ENCODE results near the gene GPRC5C.
"Not testable (repeated sequence)": the region's sequence is repeated elsewhere in the genome, so short reads cannot be mapped to it uniquely, and the experiment has no call there.

Gene GPRC5C

GRCh38 chr17:74477411-74477810, 45.5 kb downstream of the GPRC5C start:
- no peak for DNase-seq

GRCh38 chr17:74478420-74479100, 46.7 kb downstream of the GPRC5C start:
- DNase-seq, result no peak

- DNase-seq, result no peak
Observed at GRCh38 chr17:74480290-74480689, 48.4 kb downstream of the GPRC5C start.

DNA sequence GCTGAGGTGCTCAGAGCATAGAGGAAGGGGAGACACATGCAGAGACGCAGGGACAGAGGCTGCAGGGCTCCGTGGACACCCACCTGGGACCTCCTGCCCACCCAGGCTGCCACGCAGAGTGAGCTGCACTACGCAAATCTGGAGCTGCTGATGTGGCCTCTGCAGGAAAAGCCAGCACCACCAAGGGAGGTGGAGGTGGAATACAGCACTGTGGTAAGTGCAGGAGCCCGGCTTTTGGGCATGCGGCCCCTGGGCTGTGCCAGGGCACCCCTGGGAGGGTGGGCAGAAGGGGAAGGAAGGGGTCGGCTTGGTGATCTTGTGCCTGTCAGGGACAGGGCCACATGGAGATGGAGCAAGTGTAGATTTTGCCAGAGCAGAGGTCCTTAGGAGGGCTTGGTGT, 49.7 kb downstream of the GPRC5C start:
- DNase-seq, result no peak

DNA sequence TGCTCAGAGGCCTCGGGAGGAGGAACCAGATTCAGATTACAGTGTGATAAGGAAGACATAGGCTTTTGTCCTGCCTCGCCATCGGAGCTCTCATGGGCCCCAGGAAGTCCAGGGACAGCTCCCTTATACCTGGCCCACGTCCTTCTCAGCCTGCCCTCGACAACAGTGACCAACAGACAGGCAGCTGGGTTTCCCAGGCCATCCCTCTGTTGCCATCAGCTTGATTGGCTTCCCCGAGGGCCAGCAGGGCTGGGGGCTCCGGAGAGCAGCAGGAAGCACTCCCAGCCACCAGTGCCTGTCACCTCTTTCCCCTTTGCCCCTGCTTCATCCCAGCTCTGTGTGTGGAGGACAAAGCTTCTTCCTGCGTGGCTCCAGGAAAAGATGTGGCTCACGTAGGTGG, 52.2 kb downstream of the GPRC5C start:
- DNase-seq, result no peak

GRCh38 chr17:74485022-74485743, 53.3 kb downstream of the GPRC5C start:
- peak; percentile 11 for DNase-seq

GRCh38 chr17:74485841-74486240, 54.0 kb downstream of the GPRC5C start:
- DNase-seq, result no peak

- DNase-seq, result not testable (repeated sequence)
Observed at GRCh38 chr17:74488276-74488675, 56.4 kb downstream of the GPRC5C start.

- no peak for DNase-seq
Observed at GRCh38 chr17:74490716-74491115, 58.8 kb downstream of the GPRC5C start.

GRCh38 chr17:74491626-74492025, 59.7 kb downstream of the GPRC5C start:
- peak; percentile 12 for DNase-seq

GRCh38 chr17:74493331-74493833, 61.5 kb downstream of the GPRC5C start:
- DNase-seq, result peak; percentile 55
